GM23338 (cell line): ENCODE results near the gene BMP8A. TPM values are rescaled to one million over a fixed set of nuclear protein-coding genes. Genes with fewer than 3 reads are reported as not detected.

Experiments
- ATAC-seq: fragments of 200-7000 bp; cut with Tn5 transposase; 3 replicates; pipeline ENCODE4 v1.9.1; 2020
- DNase-seq: peaks from one replicate; pipeline ENCODE4 v3.0.0-alpha.2; 2015; ENCODE audit warnings: low spot score
- H2AFZ ChIP-seq: fragments of 200-600 bp; sonication (generic); 2 replicates; pipeline ENCODE4 v1.8.0; 2016; ENCODE audit warnings: antibody characterized with exemption, mild to moderate bottlenecking, moderate library complexity
- H3F3A ChIP-seq: fragments of 200-600 bp; sonication (generic); replicated peaks from 2 replicates; pipeline ENCODE4 v1.8.0; 2017; ENCODE audit warnings: antibody characterized with exemption, mixed run types, low read depth
- H3K27ac ChIP-seq: fragments of 200-600 bp; sonication (generic); 2 replicates; pipeline ENCODE4 v1.6.1; 2016; ENCODE audit warnings: low read depth
- H3K27me3 ChIP-seq: fragments of 200-600 bp; sonication (generic); 2 replicates; pipeline ENCODE4 v1.8.0; 2016; ENCODE audit warnings: mild to moderate bottlenecking, mixed run types, moderate library complexity; ENCODE audit not compliant: insufficient read depth
- H3K36me3 ChIP-seq: fragments of 200-600 bp; sonication (generic); 2 replicates; pipeline ENCODE4 v1.8.0; 2016; ENCODE audit warnings: mild to moderate bottlenecking; ENCODE audit not compliant: insufficient read depth
- H3K4me1 ChIP-seq: fragments of 200-600 bp; sonication (generic); 2 replicates; pipeline ENCODE4 v1.8.0; 2016; ENCODE audit warnings: mild to moderate bottlenecking, moderate library complexity; ENCODE audit not compliant: insufficient read depth
- H3K4me2 ChIP-seq: fragments of 200-600 bp; sonication (generic); 2 replicates; pipeline ENCODE4 v1.7.1; 2017; ENCODE audit warnings: mixed run types
- H3K4me3 ChIP-seq: fragments of 200-600 bp; sonication (generic); 2 replicates; pipeline ENCODE4 v1.6.1; 2016; ENCODE audit warnings: mixed run types
- H3K79me2 ChIP-seq: fragments of 200-600 bp; sonication (generic); replicated peaks from 2 replicates; pipeline ENCODE4 v1.8.0; 2017; ENCODE audit warnings: mild to moderate bottlenecking; ENCODE audit not compliant: insufficient read depth
- H3K9me2 ChIP-seq: fragments of 200-600 bp; sonication (generic); 2 replicates; pipeline ENCODE4 v1.8.0; 2017; ENCODE audit not compliant: insufficient read depth
- H4K20me1 ChIP-seq: fragments of 200-600 bp; sonication (generic); replicated peaks from 2 replicates; pipeline ENCODE4 v1.8.0; 2017; ENCODE audit warnings: mild to moderate bottlenecking; ENCODE audit not compliant: insufficient read depth
- H3K27ac Mint-ChIP-seq: 2 replicates; pipeline ENCODE4 v1.8.0; 2020; ENCODE audit warnings: inconsistent platforms, mild to moderate bottlenecking, moderate library complexity, mixed read lengths
- H3K27me3 Mint-ChIP-seq: 3 replicates; pipeline ENCODE4 v1.8.0; 2022; ENCODE audit warnings: low read depth, mild to moderate bottlenecking, moderate library complexity, mixed read lengths, inconsistent platforms; ENCODE audit not compliant: insufficient read depth, poor library complexity
- H3K36me3 Mint-ChIP-seq: 3 replicates; pipeline ENCODE4 v1.8.0; 2021; ENCODE audit warnings: low read depth, mild to moderate bottlenecking, inconsistent platforms, moderate library complexity, mixed read lengths
- H3K4me1 Mint-ChIP-seq: 3 replicates; pipeline ENCODE4 v1.8.0; 2020; ENCODE audit warnings: mild to moderate bottlenecking, inconsistent platforms, mixed read lengths
- H3K4me3 Mint-ChIP-seq: 3 replicates; pipeline ENCODE4 v1.8.0; 2021; ENCODE audit warnings: moderate library complexity, mild to moderate bottlenecking, inconsistent platforms, mixed read lengths
- H3K9me3 Mint-ChIP-seq: 3 replicates; pipeline ENCODE4 v1.8.0; 2020; ENCODE audit warnings: moderate library complexity, mild to moderate bottlenecking, inconsistent platforms, mixed read lengths
- CREB1 ChIP-seq: fragments of 250-450 bp; sonication (Bioruptor Pico); IDR thresholded peaks from 2 replicates; pipeline ENCODE4 v1.5.0; 2020; ENCODE audit warnings: low read depth, mild to moderate bottlenecking, moderate library complexity
- CTCF ChIP-seq, 2 experiments: fragments of 200-600 bp in 1 of 2; sonication (generic) in 1 of 2; conservative IDR thresholded peaks; 2 replicates each; pipeline versions ENCODE4 v1.5.1 to v1.6.1; 2016 to 2017; ENCODE audit warnings: antibody characterized with exemption in 2 of 2, low read depth in 2 of 2, mild to moderate bottlenecking in 2 of 2, moderate library complexity in 1 of 2
- ETS1 ChIP-seq: IDR thresholded peaks from 2 replicates; pipeline ENCODE4 v1.6.1; 2016; ENCODE audit warnings: antibody characterized with exemption
- EZH2 ChIP-seq: fragments of 200-600 bp; sonication (generic); IDR thresholded peaks from one replicate; pipeline ENCODE4 v1.8.0; 2017; ENCODE audit warnings: antibody characterized with exemption, mild to moderate bottlenecking, low read depth; ENCODE audit not compliant: unreplicated experiment
- EZH2phosphoT487 ChIP-seq: fragments of 200-600 bp; sonication (generic); IDR thresholded peaks from one replicate; pipeline ENCODE4 v1.8.1; 2018; ENCODE audit warnings: antibody characterized with exemption; ENCODE audit not compliant: unreplicated experiment
- JUNB ChIP-seq: IDR thresholded peaks from one replicate; pipeline ENCODE4 v1.6.1; 2016; ENCODE audit warnings: antibody characterized with exemption; ENCODE audit not compliant: unreplicated experiment
- NANOG ChIP-seq: IDR thresholded peaks from 2 replicates; pipeline ENCODE4 v1.6.1; 2016; ENCODE audit warnings: antibody characterized with exemption, borderline replicate concordance
- POLR2AphosphoS5 ChIP-seq: IDR thresholded peaks from 2 replicates; pipeline ENCODE4 v1.6.1; 2016; ENCODE audit warnings: antibody characterized with exemption, low read depth
- REST ChIP-seq: IDR thresholded peaks from one replicate; pipeline ENCODE4 v1.6.1; 2018; ENCODE audit warnings: antibody characterized with exemption; ENCODE audit not compliant: unreplicated experiment
- STAT1 ChIP-seq: IDR thresholded peaks from one replicate; pipeline ENCODE4 v1.6.1; 2016; ENCODE audit warnings: antibody characterized with exemption; ENCODE audit not compliant: unreplicated experiment
- ZNF114 ChIP-seq: fragments of 250-450 bp; sonication (Bioruptor Pico); IDR thresholded peaks from 2 replicates; pipeline ENCODE4 v1.5.0; 2020; ENCODE audit warnings: mild to moderate bottlenecking, moderate library complexity
- polyA plus RNA-seq: library from polyadenylated mRNA; unstranded; fragments of >200 nt; fragmentation: Nextera tagmentation; extraction: Ambion mirVana; gene quantifications from 2 replicates; pipeline ENCODE4 v1.2.1, GENCODE V29; 2016
- total RNA-seq: library from RNA; depleted of rRNA; stranded (reverse); fragments of >200 nt; shearing (Covaris generic); gene quantifications from 2 replicates; pipeline ENCODE4 v1.2.3, GENCODE V29; 2014

Gene BMP8A
- total and polyA plus RNA-seq, 2 experiments from 2014 or later, result 0.34 to 0.63 TPM

GRCh38 chr1:39572379-39573096 is 81.1 kb downstream of the BMP8A start:
- Histone ChIP-seq H3K79me2 (peaks cover 74% of the 10 kb centered on the region), H3K4me1 (peaks cover 19% of the 10 kb centered on the region), H3K4me3 (peak overlapping the region; percentile 95), H3K27ac (no peak overlapping the region; the same call in 1 of the 2 replicates), H3K4me2 (peak overlapping the region; percentile 97; the same call in 1 of the 2 replicates), H3K36me3 (peaks cover 57% of the 10 kb centered on the region), H4K20me1 (peaks cover 66% of the 10 kb centered on the region), H3K27me3 (no peaks in the 10 kb centered on the region), H3F3A (peaks cover 14% of the 10 kb centered on the region), H3K9me2 (no peaks in the 10 kb centered on the region), H2AFZ (no peak overlapping the region)
- ATAC-seq (no peak), DNase-seq (no peak)
- no peak overlapping the region; the same call in 2 of the 3 replicates for H3K4me3 Mint-ChIP-seq
- H3K36me3 Mint-ChIP-seq, result peaks cover 83% of the 10 kb centered on the region
- peaks cover 22% of the 10 kb centered on the region for H3K4me1 Mint-ChIP-seq
- H3K27me3 Mint-ChIP-seq, result peaks cover 11% of the 10 kb centered on the region
- no peaks in the 10 kb centered on the region for H3K9me3 Mint-ChIP-seq
- no peak for TF ChIP-seq EZH2
- no peak for TF ChIP-seq CTCF (conservative IDR thresholded peaks at IDR 0.05; ENCODE audit: low read depth in 2 of 2)
- no peak for TF ChIP-seq POLR2AphosphoS5
- no peak for TF ChIP-seq JUNB
- no peak for TF ChIP-seq ETS1
- no peak for TF ChIP-seq ZNF114 (CRISPR knock-in tag)
- TF ChIP-seq STAT1, result no peak
- TF ChIP-seq CREB1 (CRISPR knock-in tag), result no peak
- TF ChIP-seq NANOG, result no peak
- no peak overlapping the region for H3K27ac Mint-ChIP-seq

- Mint-ChIP-seq H3K4me3 (peak overlapping the region; percentile 92), H3K4me1 (peaks cover 22% of the 10 kb centered on the region), H3K36me3 (peaks cover 78% of the 10 kb centered on the region), H3K27me3 (peaks cover 11% of the 10 kb centered on the region), H3K27ac (no peak overlapping the region), H3K9me3 (no peaks in the 10 kb centered on the region)
- no peak for DNase-seq
- H4K20me1 ChIP-seq, result peaks cover 64% of the 10 kb centered on the region
- no peaks in the 10 kb centered on the region for H3K9me2 ChIP-seq
- ATAC-seq, result no peak
- H3K36me3 ChIP-seq, result peaks cover 51% of the 10 kb centered on the region
- 0 out of 2 replicates have a peak overlapping the region, but pooled peaks have one; percentile 39 for H3K27ac ChIP-seq
- H2AFZ ChIP-seq, result no peak overlapping the region
- peaks cover 12% of the 10 kb centered on the region for H3F3A ChIP-seq
- H3K4me2 ChIP-seq, result peak overlapping the region; percentile 97
- no peaks in the 10 kb centered on the region for H3K27me3 ChIP-seq
- peak overlapping the region; percentile 95 for H3K4me3 ChIP-seq
- H3K4me1 ChIP-seq, result peaks cover 19% of the 10 kb centered on the region
- H3K79me2 ChIP-seq, result peaks cover 70% of the 10 kb centered on the region
- TF ChIP-seq REST, result no peak
- no peak for TF ChIP-seq STAT1
- TF ChIP-seq ZNF114 (CRISPR knock-in tag), result no peak
- no peak for TF ChIP-seq NANOG
- no peak for TF ChIP-seq EZH2phosphoT487
- no peak for TF ChIP-seq POLR2AphosphoS5
- TF ChIP-seq CREB1 (CRISPR knock-in tag), result no peak
- no peak for TF ChIP-seq EZH2
- TF ChIP-seq CTCF (conservative IDR thresholded peaks at IDR 0.05; ENCODE audit: low read depth in 2 of 2), result no peak
Observed at GRCh38 chr1:39573097-39573465, 81.6 kb downstream of the BMP8A start.
